HG03432 (cell line): ENCODE measurements around the gene SPEG.

Experiments
- ATAC-seq: cut with Tn5 transposase; IDR thresholded peaks from one replicate; pipeline ENCODE4 v1.9.1; 2021; ENCODE audit warnings: mild to moderate bottlenecking, moderate library complexity; ENCODE audit not compliant: unreplicated experiment

SPEG gene

GRCh38 chr2:219508971-219509779 lies 74.5 kb downstream of the SPEG start:
- ATAC-seq: peak; percentile 24

DNA sequence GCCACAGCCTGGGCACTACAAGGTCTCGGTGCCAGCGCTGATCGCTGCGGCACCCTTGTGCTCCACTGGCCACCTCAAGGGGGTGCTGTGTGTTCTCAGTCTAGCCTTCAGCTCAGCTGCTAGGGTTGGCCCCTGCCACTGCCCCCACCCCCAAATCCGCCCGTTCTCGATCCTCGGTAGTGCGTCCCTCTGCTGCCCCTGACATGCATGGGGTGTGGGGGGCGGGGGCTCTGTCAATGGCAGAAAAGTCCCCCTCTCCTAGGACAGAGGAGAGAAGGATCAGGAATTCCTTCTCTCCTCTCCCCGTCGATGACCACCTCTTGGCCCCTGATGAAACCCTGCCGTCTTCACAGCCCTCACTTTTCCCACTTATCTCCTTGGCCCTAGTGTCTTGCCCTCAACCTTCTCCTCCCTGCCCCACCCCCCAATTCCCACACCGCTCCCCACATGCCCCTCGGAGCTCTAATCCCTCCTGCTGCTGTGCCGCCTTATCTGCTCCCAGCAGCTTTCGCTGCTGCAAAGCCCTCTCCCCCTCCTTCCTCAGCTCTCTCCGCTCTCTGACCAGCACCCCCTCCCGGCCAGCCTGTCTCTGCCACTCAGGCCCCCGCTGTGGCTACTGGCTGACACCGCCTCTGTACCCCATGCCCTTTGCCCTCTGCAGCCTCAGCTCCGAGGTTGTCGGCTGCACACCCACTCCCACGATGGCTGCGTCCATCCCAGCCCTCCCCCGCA lies 75.3 kb downstream of the SPEG start:
- peak; percentile 77 for ATAC-seq

DNA sequence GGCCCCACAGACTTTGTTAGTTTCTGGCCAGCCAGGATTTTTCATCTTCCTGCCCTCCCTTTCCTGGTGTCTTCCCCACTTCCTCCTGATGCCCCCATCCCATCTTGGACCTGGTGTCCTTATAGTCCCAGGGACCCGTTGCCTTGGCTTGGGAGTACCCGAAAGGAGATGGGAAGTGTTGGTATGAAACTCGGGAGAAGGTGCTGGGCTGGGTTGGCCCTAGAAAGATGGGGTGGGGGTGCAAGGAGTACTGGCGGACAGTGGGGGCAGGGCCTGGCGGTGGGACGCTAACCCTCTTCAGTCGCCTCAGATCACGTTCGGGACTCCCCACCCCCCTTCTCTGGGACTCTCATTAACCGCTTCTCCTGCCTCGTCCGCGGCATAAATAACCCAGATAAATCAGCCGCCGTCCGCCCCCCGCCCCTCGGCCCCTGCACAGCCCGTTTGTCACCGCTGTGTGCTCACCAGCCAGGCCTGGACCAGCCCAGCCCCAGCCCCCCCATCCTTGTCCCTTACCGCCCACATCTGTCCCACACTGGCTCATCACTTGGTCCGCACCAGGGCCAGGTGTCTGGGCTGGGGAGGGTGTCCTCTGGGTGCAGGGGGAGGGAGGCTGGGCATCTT lies 76.0 kb downstream of the SPEG start:
- ATAC-seq: no peak

- ATAC-seq: no peak
Measured at GRCh38 chr2:219511547-219512325, 77.1 kb downstream of the SPEG start.

GRCh38 chr2:219512524-219513216 lies 78.0 kb downstream of the SPEG start:
- ATAC-seq: no peak

- no peak for ATAC-seq
Measured at GRCh38 chr2:219513787-219514186, 79.1 kb downstream of the SPEG start.

- no peak for ATAC-seq
Measured at GRCh38 chr2:219514196-219514761, 79.6 kb downstream of the SPEG start, which contains the start of gene ASIC4. ASIC4 (plus strand) TSS chr2:219514482; CDS start chr2:219514725, 243 bp downstream.

DNA sequence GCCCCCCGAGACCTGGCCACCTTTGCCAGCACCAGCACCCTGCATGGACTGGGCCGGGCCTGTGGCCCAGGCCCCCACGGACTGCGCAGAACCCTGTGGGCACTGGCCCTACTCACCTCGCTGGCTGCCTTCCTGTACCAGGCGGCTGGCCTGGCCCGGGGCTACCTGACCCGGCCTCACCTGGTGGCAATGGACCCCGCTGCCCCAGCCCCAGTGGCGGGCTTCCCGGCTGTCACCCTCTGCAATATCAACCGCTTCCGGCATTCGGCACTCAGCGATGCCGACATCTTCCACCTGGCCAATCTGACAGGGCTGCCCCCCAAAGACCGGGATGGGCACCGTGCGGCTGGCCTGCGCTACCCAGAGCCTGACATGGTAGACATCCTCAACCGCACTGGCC lies 80.2 kb downstream of the SPEG start:
- no peak for ATAC-seq

GRCh38 chr2:219515874-219516629 lies 81.4 kb downstream of the SPEG start:
- ATAC-seq: no peak

- ATAC-seq: no peak
Measured at GRCh38 chr2:219516888-219517287, 82.2 kb downstream of the SPEG start.

- no peak for ATAC-seq
Measured at GRCh38 chr2:219517954-219518778, 83.5 kb downstream of the SPEG start.

DNA sequence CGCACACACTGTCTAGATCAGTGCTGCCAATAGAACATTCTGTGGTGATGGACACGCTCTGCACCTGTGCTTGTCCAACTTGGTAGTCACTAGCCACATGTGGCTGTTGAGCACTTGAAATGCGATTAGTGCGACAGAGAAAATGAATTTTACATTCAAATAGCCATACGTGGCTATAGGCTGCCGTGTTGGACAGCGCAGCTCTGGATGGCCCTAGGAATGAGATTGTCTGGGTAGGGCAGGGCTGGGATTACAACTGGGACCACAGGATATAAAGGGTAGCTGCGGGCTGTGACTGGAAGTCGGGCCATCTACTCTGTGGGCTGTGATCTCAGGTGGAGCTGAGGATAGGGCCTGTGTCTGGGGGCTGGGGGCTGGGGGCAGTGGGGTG lies 84.9 kb downstream of the SPEG start:
- no peak for ATAC-seq

DNA sequence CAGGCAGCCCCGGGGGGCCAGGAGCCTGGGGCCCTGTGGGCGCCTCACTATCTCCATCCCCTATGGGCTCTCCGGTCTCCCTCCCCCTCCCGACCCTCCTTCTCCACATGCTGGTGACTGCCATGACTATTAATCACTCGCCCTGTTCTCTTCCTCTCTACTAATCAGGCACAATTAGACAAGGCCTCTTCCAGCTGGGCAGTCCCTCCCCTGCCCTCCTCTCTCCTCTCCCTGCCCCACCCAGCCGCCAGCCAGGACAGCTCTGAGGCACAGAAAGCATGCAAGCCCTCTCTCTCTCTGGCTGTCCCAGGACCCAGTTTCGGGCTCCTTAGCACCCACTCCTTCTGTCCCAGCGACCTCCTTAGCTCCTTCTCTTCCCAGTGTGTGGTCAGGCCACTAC lies 85.4 kb downstream of the SPEG start:
- no peak for ATAC-seq

DNA sequence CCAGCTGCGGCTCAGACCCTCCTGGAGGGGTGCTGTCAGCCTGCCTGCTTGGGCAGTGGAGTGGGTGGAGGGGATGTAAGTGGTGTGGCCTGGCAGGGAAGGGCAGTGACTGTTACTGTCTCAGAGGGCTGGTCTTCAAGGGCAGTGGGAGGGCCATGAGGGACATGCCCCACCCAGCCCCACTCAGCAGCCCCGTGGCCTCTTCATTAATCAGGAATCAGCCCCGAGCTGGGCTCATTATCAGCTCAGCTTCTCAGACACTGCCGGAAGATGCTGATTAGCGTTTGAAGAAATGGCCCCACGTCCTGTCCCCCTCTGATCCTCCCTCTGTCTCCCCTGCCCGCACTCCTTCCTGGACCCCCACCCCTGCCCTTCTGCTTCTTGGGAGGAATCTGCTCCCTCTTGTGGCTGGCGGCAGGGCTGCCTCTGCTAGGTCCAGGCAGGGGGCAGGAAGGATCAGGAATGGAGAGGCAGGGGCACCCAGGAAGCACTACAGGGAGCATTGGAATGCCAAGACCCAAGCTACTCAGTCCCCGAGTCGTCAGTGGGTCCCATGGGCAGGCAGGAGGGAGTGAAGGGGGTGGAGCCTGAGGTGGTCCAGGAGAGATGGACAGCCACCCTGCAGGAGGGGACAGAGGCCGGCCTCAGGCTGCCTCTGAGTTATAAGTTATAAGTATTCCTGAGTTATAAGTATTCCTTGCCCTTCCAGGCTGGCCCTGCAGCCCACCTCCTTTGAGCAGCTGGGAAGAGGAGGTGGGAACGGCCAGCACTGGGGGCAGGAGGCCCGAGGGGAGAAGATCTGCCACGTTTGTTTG lies 86.6 kb downstream of the SPEG start:
- no peak for ATAC-seq

GRCh38 chr2:219522111-219523030 lies 87.7 kb downstream of the SPEG start:
- no peak for ATAC-seq

GRCh38 chr2:219523031-219523671 lies 88.5 kb downstream of the SPEG start:
- ATAC-seq: no peak
